ENCODE data around the gene FSIP1. TPM values are rescaled to one million over a fixed set of nuclear protein-coding genes. Genes with fewer than 3 reads are reported as not detected.

FSIP1 gene
- total RNA-seq, 5 donors from 2014 or later (not counting 1 experiment from before 2014, with no cell fraction given): 0.30 to 1.0 (median 0.43) TPM

GRCh38 chr15:39586387-39587095, 196.1 kb downstream of the FSIP1 start:
- Histone ChIP-seq H3K36me3 (ENCODE audit: control insufficient read depth in 2 of 2, extremely low read depth in 1 of 2, insufficient read depth in 1 of 2, low read length in 1 of 2) (no peaks in the 10 kb centered on the region), H3K27ac (ENCODE audit: low read length) (no peak overlapping the region), H3K4me1 (ENCODE audit: control insufficient read depth in 1 of 2, extremely low read depth in 1 of 2, insufficient read depth in 2 of 2, low read length in 2 of 2) (peaks cover 0 to 5% of the 10 kb centered on the region in 2 experiments), H3K9me3 (no peaks in the 10 kb centered on the region), H3K4me3 (ENCODE audit: control insufficient read depth in 1 of 2, extremely low read depth in 1 of 2, low read length in 1 of 2) (no peak overlapping the region), H3K27me3 (replicated peaks in 1 of 2; ENCODE audit: control insufficient read depth in 2 of 2, extremely low read depth in 1 of 2, insufficient read depth in 2 of 2, low read length in 1 of 2) (peaks cover 0 to 10% of the 10 kb centered on the region in 2 experiments)
- ATAC-seq (replicated peaks in 1 of 4) (no peak), DNase-seq (no peak)
- Mint-ChIP-seq H3K27me3 (peaks cover 10% of the 10 kb centered on the region in 2 donors), H3K4me1 (peaks cover 4 to 30% (median 8%) of the 10 kb centered on the region in 3 donors), H3K27ac (no peak overlapping the region), H3K36me3 (peaks cover 18% of the 10 kb centered on the region), H3K9me3 (no peaks in the 10 kb centered on the region), H3K4me3 (no peak overlapping the region)
- WGBS (ENCODE audit: insufficient coverage): 77% methylated on average over 5 of the region's 10 CpGs
- ChIA-PET POLR2A (no interaction called here), CTCF (interaction anchor here (0.5 to 1.4 kb wide), 4 partner anchors 8 to 171 kb away, joined by 3 to 7 read pairs (median 4); no protein-coding TSS in a partner anchor)

DNA sequence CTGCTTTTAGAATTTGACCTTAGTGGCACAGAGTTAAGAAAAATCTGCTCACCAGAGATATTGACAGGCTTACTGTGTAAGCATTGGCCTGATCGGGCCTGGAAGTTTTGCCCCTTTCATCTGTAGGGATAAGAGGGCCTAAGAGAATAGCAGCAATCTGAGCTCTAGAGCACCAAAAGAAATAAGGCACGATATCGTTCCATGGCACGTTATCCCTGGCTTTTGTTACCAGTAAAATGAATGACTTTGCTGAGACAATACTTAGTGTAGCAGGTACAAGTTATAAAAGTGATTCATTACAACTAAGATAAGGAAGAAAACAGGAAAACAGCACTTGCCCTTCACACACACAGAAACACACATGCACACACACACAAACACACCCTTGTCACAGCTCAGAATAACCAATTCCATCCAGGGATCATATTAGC, 196.8 kb downstream of the FSIP1 start:
- Mint-ChIP-seq H3K4me1 (peaks cover 9 to 36% (median 14%) of the 10 kb centered on the region in 3 donors), H3K9me3 (no peaks in the 10 kb centered on the region), H3K27me3 (peaks cover 16% of the 10 kb centered on the region in 2 donors), H3K4me3 (no peak overlapping the region), H3K36me3 (peaks cover 13% of the 10 kb centered on the region), H3K27ac (no peak overlapping the region)
- WGBS (ENCODE audit: insufficient coverage): 100% methylated on average over 4 of the region's 4 CpGs
- no peak overlapping the region for H3K27ac ChIP-seq (ENCODE audit: low read length)
- H3K4me1 ChIP-seq (ENCODE audit: control insufficient read depth in 1 of 2, extremely low read depth in 1 of 2, insufficient read depth in 2 of 2, low read length in 2 of 2): peaks cover 0 to 12% of the 10 kb centered on the region in 2 experiments
- CTCF ChIA-PET: interaction anchor here in 1 of 2 donors (1.2 to 1.4 kb wide), 2 partner anchors 171 to 172 kb away, joined by 4 to 7 read pairs; no protein-coding TSS in a partner anchor
- no peaks in the 10 kb centered on the region for H3K36me3 ChIP-seq (ENCODE audit: control insufficient read depth in 2 of 2, extremely low read depth in 1 of 2, insufficient read depth in 1 of 2, low read length in 1 of 2)
- POLR2A ChIA-PET: no interaction called here
- H3K4me3 ChIP-seq (ENCODE audit: control insufficient read depth in 1 of 2, extremely low read depth in 1 of 2, low read length in 1 of 2): no peak overlapping the region
- no peaks in the 10 kb centered on the region for H3K9me3 ChIP-seq
- peaks cover 0 to 16% of the 10 kb centered on the region in 2 experiments for H3K27me3 ChIP-seq (replicated peaks in 1 of 2; ENCODE audit: control insufficient read depth in 2 of 2, extremely low read depth in 1 of 2, insufficient read depth in 2 of 2, low read length in 1 of 2)
- no peak for ATAC-seq (replicated peaks in 1 of 4)
- DNase-seq: no peak

DNA sequence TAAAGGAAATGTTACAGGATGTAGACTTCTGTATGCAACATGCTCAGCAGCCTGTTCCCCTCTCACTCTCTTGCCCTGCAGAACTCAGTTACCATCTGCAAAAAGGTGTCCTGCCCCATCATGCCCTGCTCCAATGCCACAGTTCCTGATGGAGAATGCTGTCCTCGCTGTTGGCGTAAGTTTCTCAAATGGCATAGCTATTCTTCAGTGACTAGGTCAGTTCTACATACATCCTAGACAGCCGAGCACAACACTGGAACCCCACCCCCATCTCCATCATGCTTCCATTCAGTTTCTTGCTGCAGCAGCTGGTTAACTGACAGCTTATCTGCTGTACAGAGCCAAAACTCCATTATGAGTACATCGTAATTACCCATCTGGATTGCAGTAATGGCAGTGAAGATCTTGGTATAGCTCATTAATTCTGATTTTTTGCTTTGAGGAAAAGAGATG, 197.2 kb downstream of the FSIP1 start:
- ChIA-PET CTCF (interaction anchor here in 1 of 2 donors (1.2 to 1.4 kb wide), 2 partner anchors 171 to 173 kb away, joined by 4 to 7 read pairs; no protein-coding TSS in a partner anchor), POLR2A (no interaction called here)
- Histone ChIP-seq H3K4me3 (ENCODE audit: control insufficient read depth in 1 of 2, extremely low read depth in 1 of 2, low read length in 1 of 2) (no peak overlapping the region), H3K36me3 (ENCODE audit: control insufficient read depth in 2 of 2, extremely low read depth in 1 of 2, insufficient read depth in 1 of 2, low read length in 1 of 2) (no peaks in the 10 kb centered on the region), H3K9me3 (no peaks in the 10 kb centered on the region), H3K27ac (ENCODE audit: low read length) (no peak overlapping the region), H3K4me1 (ENCODE audit: control insufficient read depth in 1 of 2, extremely low read depth in 1 of 2, insufficient read depth in 2 of 2, low read length in 2 of 2) (peaks cover 0 to 17% of the 10 kb centered on the region in 2 experiments), H3K27me3 (replicated peaks in 1 of 2; ENCODE audit: control insufficient read depth in 2 of 2, extremely low read depth in 1 of 2, insufficient read depth in 2 of 2, low read length in 1 of 2) (peaks cover 0 to 21% of the 10 kb centered on the region in 2 experiments)
- Mint-ChIP-seq H3K36me3 (peaks cover 13% of the 10 kb centered on the region), H3K4me3 (no peak overlapping the region), H3K27ac (no peak overlapping the region), H3K4me1 (peaks cover 9 to 36% (median 14%) of the 10 kb centered on the region in 3 donors), H3K27me3 (peaks cover 16 to 17% of the 10 kb centered on the region in 2 donors), H3K9me3 (no peaks in the 10 kb centered on the region)
- 87% methylated on average over 3 of the region's 4 CpGs for whole genome bisulfite sequencing (ENCODE audit: insufficient coverage)
- DNase-seq (no peak), ATAC-seq (replicated peaks in 1 of 4) (no peak)

GRCh38 chr15:39584662-39585388, 197.8 kb downstream of the FSIP1 start:
- peaks cover 0 to 23% of the 10 kb centered on the region in 2 experiments for H3K27me3 ChIP-seq (replicated peaks in 1 of 2; ENCODE audit: control insufficient read depth in 2 of 2, extremely low read depth in 1 of 2, insufficient read depth in 2 of 2, low read length in 1 of 2)
- H3K4me3 ChIP-seq (ENCODE audit: control insufficient read depth in 1 of 2, extremely low read depth in 1 of 2, low read length in 1 of 2): no peak overlapping the region
- no peak overlapping the region for H3K4me3 Mint-ChIP-seq
- no CpG with 5 or more reads among the region's 3 CpGs for WGBS (ENCODE audit: insufficient coverage)
- H3K4me1 Mint-ChIP-seq: peaks cover 12 to 39% (median 17%) of the 10 kb centered on the region in 3 donors
- H3K27ac ChIP-seq (ENCODE audit: low read length): no peak overlapping the region
- CTCF ChIA-PET: interaction anchor here in 1 of 2 donors (1.4 to 2.5 kb wide), 2 partner anchors 172 kb away, joined by 7 to 18 read pairs; no protein-coding TSS in a partner anchor
- no peaks in the 10 kb centered on the region for H3K36me3 ChIP-seq (ENCODE audit: control insufficient read depth in 2 of 2, extremely low read depth in 1 of 2, insufficient read depth in 1 of 2, low read length in 1 of 2)
- POLR2A ChIA-PET: no interaction called here
- no peak for ATAC-seq (replicated peaks in 1 of 4)
- no peak overlapping the region for H3K27ac Mint-ChIP-seq
- peaks cover 17 to 20% of the 10 kb centered on the region in 2 donors for H3K27me3 Mint-ChIP-seq
- no peak for DNase-seq
- no peaks in the 10 kb centered on the region for H3K9me3 Mint-ChIP-seq
- H3K9me3 ChIP-seq: no peaks in the 10 kb centered on the region
- H3K4me1 ChIP-seq (ENCODE audit: control insufficient read depth in 1 of 2, extremely low read depth in 1 of 2, insufficient read depth in 2 of 2, low read length in 2 of 2): peaks cover 0 to 21% of the 10 kb centered on the region in 2 experiments
- peaks cover 13% of the 10 kb centered on the region for H3K36me3 Mint-ChIP-seq

- Mint-ChIP-seq H3K4me1 (peaks cover 16 to 45% (median 21%) of the 10 kb centered on the region in 3 donors), H3K27me3 (peaks cover 21 to 26% of the 10 kb centered on the region in 2 donors), H3K4me3 (no peak overlapping the region), H3K27ac (no peak overlapping the region), H3K9me3 (no peaks in the 10 kb centered on the region), H3K36me3 (peaks cover 10% of the 10 kb centered on the region)
- Histone ChIP-seq H3K4me1 (ENCODE audit: control insufficient read depth in 1 of 2, extremely low read depth in 1 of 2, insufficient read depth in 2 of 2, low read length in 2 of 2) (peaks cover 0 to 24% of the 10 kb centered on the region in 2 experiments), H3K4me3 (ENCODE audit: control insufficient read depth in 1 of 2, extremely low read depth in 1 of 2, low read length in 1 of 2) (no peak overlapping the region), H3K36me3 (ENCODE audit: control insufficient read depth in 2 of 2, extremely low read depth in 1 of 2, insufficient read depth in 1 of 2, low read length in 1 of 2) (no peaks in the 10 kb centered on the region), H3K9me3 (no peaks in the 10 kb centered on the region), H3K27ac (ENCODE audit: low read length) (no peak overlapping the region), H3K27me3 (replicated peaks in 1 of 2; ENCODE audit: control insufficient read depth in 2 of 2, extremely low read depth in 1 of 2, insufficient read depth in 2 of 2, low read length in 1 of 2) (peaks cover 0 to 27% of the 10 kb centered on the region in 2 experiments)
- no peak for ATAC-seq (replicated peaks in 1 of 4)
- ChIA-PET CTCF (interaction anchor here in 1 of 2 donors (2.5 kb wide), 1 partner anchor 173 kb away, joined by 18 read pairs; no protein-coding TSS in a partner anchor), POLR2A (no interaction called here)
- no peak for DNase-seq
- 71% methylated on average over 5 of the region's 7 CpGs for WGBS (ENCODE audit: insufficient coverage)
Measured at GRCh38 chr15:39584266-39584659, 198.4 kb downstream of the FSIP1 start.

All from T-cell (primary cell).